K562 (cell line): ENCODE measurements around the gene TNRC6B. TPM values are rescaled to one million over a fixed set of nuclear protein-coding genes. Genes with fewer than 3 reads are reported as not detected.

Source experiments
- ATAC-seq: fragments of 200-7000 bp; cut with Tn5 transposase; 3 replicates; pipeline ENCODE4 v1.9.1; 2020; ENCODE audit warnings: moderate library complexity
- BruUV-seq: library from RNA; stranded (reverse); fragments of 400-500 nt; replicated peaks from 2 replicates; lab custom pipeline; 2021; lab: Mats Ljungman, UMichigan
- CTCF ChIA-PET: fragments of 300-600 bp; formaldehyde crosslinking; extraction: SDS; loops from one replicate; lab custom pipeline; 2021; ENCODE audit warnings: low intra/inter-chr PET ratio; lab: Yijun Ruan, JAX
- POLR2A ChIA-PET: fragments of 300-600, 350-650 bp; sonication (Branson Sonifier 250); formaldehyde crosslinking; extraction: SDS; loops from one replicate; lab custom pipeline; 2021; ENCODE audit warnings: antibody characterized with exemption, inconsistent platforms; lab: Yijun Ruan, JAX
- DNase-seq, 4 experiments: peaks; one replicate each; pipeline versions ENCODE4 v3.0.0 to v3.0.0-alpha.2; 2011 to 2018; ENCODE audit warnings: low spot score in 3 of 4, mixed read lengths in 3 of 4; ENCODE audit errors: extremely low read depth in 1 of 4
- FAIRE-seq: peaks from 2 replicates; lab custom pipeline; 2011; peaks lifted over from hg19 to GRCh38; lab: Jason Lieb, UNC
- H2AFZ ChIP-seq: 2 replicates; pipeline ENCODE4 v1.6.0; 2011; ENCODE audit warnings: low read depth, low read length, control low read depth, inconsistent platforms
- H3K27ac ChIP-seq: fragments of 200-600 bp; 3 replicates; pipeline ENCODE4 v1.8.0; 2011; ENCODE audit warnings: low read depth, mild to moderate bottlenecking, control low read depth, inconsistent platforms, low read length, moderate library complexity, mixed read lengths; ENCODE audit errors: extremely low read depth
- H3K27me3 ChIP-seq, 2 experiments: fragments of 300-600 bp in 1 of 2; 2 replicates in 1 of 2; 3 replicates in 1 of 2; pipeline versions ENCODE4 v1.6.0 to v1.8.0; 2011; ENCODE audit warnings: inconsistent platforms in 2 of 2, low read length in 2 of 2, mild to moderate bottlenecking in 1 of 2, mixed read lengths in 1 of 2, moderate library complexity in 1 of 2; ENCODE audit not compliant: control insufficient read depth in 2 of 2, insufficient read depth in 2 of 2
- H3K36me3 ChIP-seq: fragments of 300-600 bp; 3 replicates; pipeline ENCODE4 v1.8.0; 2011; ENCODE audit warnings: mild to moderate bottlenecking, low read length, inconsistent platforms; ENCODE audit not compliant: control insufficient read depth, insufficient read depth
- H3K4me1 ChIP-seq, 2 experiments: fragments of 200-600 bp in 1 of 2; replicated peaks in 1 of 2; 2 replicates in 1 of 2; 3 replicates in 1 of 2; pipeline versions ENCODE4 v1.5.1 to v1.8.0; 2011; ENCODE audit warnings: inconsistent platforms in 2 of 2, low read length in 2 of 2, mild to moderate bottlenecking in 1 of 2, mixed read lengths in 1 of 2, moderate library complexity in 1 of 2; ENCODE audit not compliant: control insufficient read depth in 2 of 2, insufficient read depth in 2 of 2
- H3K4me2 ChIP-seq: 2 replicates; pipeline ENCODE4 v1.6.1; 2011; ENCODE audit warnings: low read length, control low read depth, inconsistent platforms, mixed read lengths; ENCODE audit not compliant: insufficient read depth
- H3K4me3 ChIP-seq: fragments of 200-600 bp; sonication (generic), shearing (Covaris generic); 2 replicates; pipeline ENCODE4 v1.5.1; 2016; ENCODE audit warnings: control low read depth, inconsistent platforms
- H3K79me2 ChIP-seq: fragments of 200-600 bp; 3 replicates; pipeline ENCODE4 v1.8.0; 2011; ENCODE audit warnings: low read length, inconsistent platforms; ENCODE audit not compliant: control insufficient read depth, insufficient read depth
- H3K9ac ChIP-seq, 2 experiments: 2 replicates each; pipeline versions ENCODE4 v1.6.0 to v1.6.1; 2011; ENCODE audit warnings: low read depth in 2 of 2, low read length in 2 of 2, control low read depth in 1 of 2, inconsistent platforms in 1 of 2, mild to moderate bottlenecking in 1 of 2, mixed read lengths in 1 of 2; ENCODE audit not compliant: insufficient read depth in 1 of 2
- H3K9me1 ChIP-seq: one replicate; pipeline ENCODE4 v1.6.0; 2011; ENCODE audit warnings: inconsistent platforms, mild to moderate bottlenecking, low read length, moderate library complexity; ENCODE audit not compliant: control insufficient read depth, insufficient read depth
- H3K9me3 ChIP-seq: replicated peaks from 2 replicates; pipeline ENCODE4 v1.5.1; 2011; ENCODE audit warnings: low read depth, low read length, inconsistent platforms; ENCODE audit not compliant: control insufficient read depth, insufficient read depth
- H4K20me1 ChIP-seq: replicated peaks from 2 replicates; pipeline ENCODE4 v1.6.1; 2011; ENCODE audit warnings: low read length, inconsistent platforms, mixed read lengths; ENCODE audit not compliant: control insufficient read depth, insufficient read depth
- BRD9 ChIP-seq: fragments of 450-650 bp; IDR thresholded peaks from 2 replicates; pipeline ENCODE4 v1.6.1; 2018; ENCODE audit warnings: low read depth; ENCODE audit not compliant: partially characterized antibody
- CBX8 ChIP-seq: fragments of 200-600 bp; sonication (generic); IDR thresholded peaks from 2 replicates; pipeline ENCODE4 v1.6.1; 2012; ENCODE audit warnings: borderline replicate concordance, mixed run types, low read depth, mild to moderate bottlenecking, moderate library complexity, mixed read lengths, low read length, control low read depth, inconsistent platforms; ENCODE audit not compliant: poor library complexity, severe bottlenecking; ENCODE audit errors: extremely low read depth
- CEBPG ChIP-seq, 3 experiments: fragments of 200-800 bp in 1 of 3; sonication (Bioruptor generic) in 1 of 3; sonication (generic) in 1 of 3; formaldehyde crosslinking in 1 of 3; IDR thresholded peaks in 2 of 3; conservative IDR thresholded peaks in 1 of 3; 2 replicates each; pipeline versions ENCODE4 v1.6.1 to v1.8.0; 2016 to 2022; ENCODE audit warnings: missing compliant biosample characterization in 2 of 3, missing genetic modification characterization in 2 of 3, mild to moderate bottlenecking in 1 of 3, missing genetic modification reagents in 1 of 3
- EP300 ChIP-seq: IDR thresholded peaks from 2 replicates; pipeline ENCODE4 v1.6.1; 2012; ENCODE audit warnings: low read length, improper control_type of control experiment
- ETV1 ChIP-seq: fragments of 450-650 bp; conservative IDR thresholded peaks from 2 replicates; pipeline ENCODE4 v1.6.1; 2016; ENCODE audit warnings: missing genetic modification characterization, control low read depth, low read depth, missing compliant biosample characterization
- ILK ChIP-seq: fragments of 450-650 bp; IDR thresholded peaks from 2 replicates; pipeline ENCODE4 v1.6.1; 2016; ENCODE audit warnings: missing genetic modification characterization, low read depth, mild to moderate bottlenecking, missing compliant biosample characterization, moderate library complexity, borderline replicate concordance
- MTA3 ChIP-seq: fragments of 450-650 bp; formaldehyde crosslinking; IDR thresholded peaks from 2 replicates; pipeline ENCODE4 v1.6.1; 2017; ENCODE audit warnings: mild to moderate bottlenecking, borderline replicate concordance
- NFIX ChIP-seq: fragments of 250-450 bp; sonication (Bioruptor Pico); IDR thresholded peaks from 2 replicates; pipeline ENCODE4 v1.4.0; 2020; ENCODE audit warnings: low read depth, mild to moderate bottlenecking, moderate library complexity
- POLR2AphosphoS2 ChIP-seq: IDR thresholded peaks from 2 replicates; pipeline ENCODE4 v1.6.1; 2012; ENCODE audit warnings: low read length, improper control_type of control experiment
- POLR2B ChIP-seq: fragments of 450-650 bp; IDR thresholded peaks from 2 replicates; pipeline ENCODE4 v1.6.1; 2018; ENCODE audit warnings: low read depth; ENCODE audit not compliant: partially characterized antibody
- PRPF4 ChIP-seq: fragments of 200-400 bp; formaldehyde crosslinking; IDR thresholded peaks from one replicate; pipeline ENCODE4 v1.6.1; 2017; ENCODE audit warnings: low read length, low read depth, mild to moderate bottlenecking; ENCODE audit not compliant: insufficient read depth, poor library complexity, severe bottlenecking
- RBM17 ChIP-seq: fragments of 200-400 bp; formaldehyde crosslinking; IDR thresholded peaks from 2 replicates; pipeline ENCODE4 v1.6.1; 2017; ENCODE audit warnings: low read depth, mild to moderate bottlenecking, low read length, borderline replicate concordance
- RUNX1 ChIP-seq: sonication (generic); IDR thresholded peaks from 2 replicates; pipeline ENCODE4 v1.6.1; 2016; ENCODE audit warnings: antibody characterized with exemption, low read depth
- ZNF175 ChIP-seq: fragments of 200-800 bp; sonication (Bioruptor generic); IDR thresholded peaks from 2 replicates; pipeline ENCODE4 v1.6.1; 2016; ENCODE audit warnings: low read depth, mild to moderate bottlenecking, missing genetic modification characterization, missing compliant biosample characterization
- ZNF23 ChIP-seq: fragments of 250-450 bp; sonication (Bioruptor Pico); IDR thresholded peaks from 2 replicates; pipeline ENCODE4 v1.4.0; 2020; ENCODE audit warnings: mild to moderate bottlenecking
- ZNF780A ChIP-seq: fragments of 250-450 bp; sonication (Bioruptor Pico); IDR thresholded peaks from 2 replicates; pipeline ENCODE4 v1.5.0; 2021; ENCODE audit warnings: mild to moderate bottlenecking
- WGBS: fragments of 100-300 bp; shearing (Covaris generic); methylation state at CpG from one replicate; pipeline ENCODE4 v1.1.6; 2016; ENCODE audit warnings: low coverage, mixed read lengths; ENCODE audit not compliant: insufficient coverage; ENCODE audit errors: missing lambda C conversion rate; 5-methylcytosine and 5-hydroxymethylcytosine counted together
- in situ Hi-C: fragments of 300-500 bp; cut with MboI; formaldehyde crosslinking; loops from 4 replicates; pipeline ENCODE4 v1.15.0; 2018; ENCODE audit warnings: inconsistent platforms, mixed read lengths
- intact Hi-C: fragments of 100-400 bp; cut with micrococcal nuclease; formaldehyde crosslinking; loops from 2 replicates; pipeline ENCODE4 v1.14.2; 2022
- polyA plus RNA-seq, 8 experiments: library from polyadenylated mRNA; depleted of rRNA in 4 of 8; stranded (reverse) in 5 of 8; unstranded in 3 of 8; fragments of >200 nt; fragmentation: Nextera tagmentation in 2 of 8; fragmentation: Illumina TruSeq in 1 of 8; extraction: Ambion mirVana in 2 of 8; extraction: Trizol in 1 of 8; gene quantifications; 2 replicates each; pipeline versions ENCODE4 v1.2.1 to v1.2.3, GENCODE V29; 2011 to 2014; ENCODE audit warnings: inconsistent platforms in 1 of 8, missing spikeins in 1 of 8
- total RNA-seq, 7 experiments: library from RNA; depleted of rRNA in 6 of 7; stranded (reverse); fragments of >200 nt in 6 of 7; fragmentation: Illumina TruSeq in 2 of 7; extraction: Trizol in 2 of 7; gene quantifications; 2 replicates each; pipeline versions ENCODE4 v1.2.1 to v1.2.3, GENCODE V29; 2011 to 2021; ENCODE audit warnings: low replicate concordance in 1 of 7
- TF ChIP-seq, protein P1 (sequence below): IDR thresholded peaks from 2 replicates; pipeline ENCODE4 v1.6.1; 2014; ENCODE audit warnings: antibody characterized with exemption
- TF ChIP-seq, protein P2 (sequence below): fragments of 450-650 bp; IDR thresholded peaks from 2 replicates; pipeline ENCODE4 v1.6.1; 2016; ENCODE audit warnings: missing biosample characterization, missing genetic modification characterization
- TF ChIP-seq, protein P3 (sequence below): fragments of 250-450 bp; sonication (Bioruptor Pico); IDR thresholded peaks from 2 replicates; pipeline ENCODE4 v1.5.0; 2020; ENCODE audit warnings: mild to moderate bottlenecking, borderline replicate concordance

Gene TNRC6B
- total and polyA plus RNA-seq, 9 of the 15 experiments (the other 6 are each of a cell fraction or from before 2014, with no cell fraction given) = 0.96 to 18.8 (median 10.8) TPM

DNA sequence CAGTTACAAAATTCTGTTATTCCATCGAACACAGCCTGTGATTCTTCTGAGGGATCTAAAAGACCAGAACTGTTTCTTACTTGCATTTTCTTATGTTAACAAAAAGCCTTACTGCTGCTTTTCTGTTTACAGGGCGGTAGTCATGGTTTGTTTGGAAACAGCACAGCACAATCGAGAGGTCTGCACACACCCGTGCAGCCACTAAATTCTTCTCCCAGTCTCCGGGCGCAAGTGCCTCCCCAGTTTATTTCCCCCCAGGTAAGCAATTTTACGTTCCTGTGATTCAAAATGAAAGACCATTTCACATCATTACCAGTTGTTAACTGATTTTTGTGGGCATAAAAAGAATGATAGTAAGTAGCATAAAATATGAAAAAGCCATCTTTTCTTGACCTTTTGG is 107.8 kb downstream of the TNRC6B start:
- ChIA-PET POLR2A (no interaction called here), CTCF (no interaction called here)
- no peaks in the 10 kb centered on the region for H3K9me3 ChIP-seq
- no peak overlapping the region for H3K4me3 ChIP-seq
- no peak overlapping the region for H2AFZ ChIP-seq
- in situ Hi-C loops (no loop called here), intact Hi-C loops (no loop called here)
- no peak overlapping the region for H3K27ac ChIP-seq
- no peak overlapping the region for H3K4me2 ChIP-seq
- no peak overlapping the region for H3K9ac ChIP-seq
- no peaks in the 10 kb centered on the region for H4K20me1 ChIP-seq
- ATAC-seq (no peak), FAIRE-seq (no peak), DNase-seq (no peak)
- 90% methylated on average over 7 of the region's 7 CpGs for WGBS
- no peaks in the 10 kb centered on the region for H3K9me1 ChIP-seq
- H3K27me3 ChIP-seq = no peaks in the 10 kb centered on the region
- no peaks in the 10 kb centered on the region for H3K79me2 ChIP-seq
- TF ChIP-seq CEBPG (CRISPR knock-in tag; IDR thresholded peaks at IDR 0.05) (no peak), CEBPG (tag; conservative IDR thresholded peaks at IDR 0.05 in 1 of 2, IDR thresholded peaks at IDR 0.05 in 1 of 2) (no peak), PRPF4 (no peak), ETV1 (tag) (no peak), ILK (tag) (no peak), RUNX1 (no peak), POLR2B (no peak), BRD9 (no peak), ZNF23 (no peak), EP300 (no peak), RBM17 (no peak), MTA3 (no peak), NFIX (CRISPR knock-in tag) (no peak), POLR2AphosphoS2 (no peak), CBX8 (no peak), ZNF175 (CRISPR knock-in tag) (no peak), ZNF780A (CRISPR knock-in tag) (no peak)
- TF ChIP-seq, protein P1, sequence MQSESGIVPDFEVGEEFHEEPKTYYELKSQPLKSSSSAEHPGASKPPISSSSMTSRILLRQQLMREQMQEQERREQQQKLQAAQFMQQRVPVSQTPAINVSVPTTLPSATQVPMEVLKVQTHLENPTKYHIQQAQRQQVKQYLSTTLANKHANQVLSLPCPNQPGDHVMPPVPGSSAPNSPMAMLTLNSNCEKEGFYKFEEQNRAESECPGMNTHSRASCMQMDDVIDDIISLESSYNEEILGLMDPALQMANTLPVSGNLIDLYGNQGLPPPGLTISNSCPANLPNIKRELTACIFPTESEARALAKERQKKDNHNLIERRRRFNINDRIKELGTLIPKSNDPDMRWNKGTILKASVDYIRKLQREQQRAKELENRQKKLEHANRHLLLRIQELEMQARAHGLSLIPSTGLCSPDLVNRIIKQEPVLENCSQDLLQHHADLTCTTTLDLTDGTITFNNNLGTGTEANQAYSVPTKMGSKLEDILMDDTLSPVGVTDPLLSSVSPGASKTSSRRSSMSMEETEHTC = no peak
- TF ChIP-seq, protein P2, sequence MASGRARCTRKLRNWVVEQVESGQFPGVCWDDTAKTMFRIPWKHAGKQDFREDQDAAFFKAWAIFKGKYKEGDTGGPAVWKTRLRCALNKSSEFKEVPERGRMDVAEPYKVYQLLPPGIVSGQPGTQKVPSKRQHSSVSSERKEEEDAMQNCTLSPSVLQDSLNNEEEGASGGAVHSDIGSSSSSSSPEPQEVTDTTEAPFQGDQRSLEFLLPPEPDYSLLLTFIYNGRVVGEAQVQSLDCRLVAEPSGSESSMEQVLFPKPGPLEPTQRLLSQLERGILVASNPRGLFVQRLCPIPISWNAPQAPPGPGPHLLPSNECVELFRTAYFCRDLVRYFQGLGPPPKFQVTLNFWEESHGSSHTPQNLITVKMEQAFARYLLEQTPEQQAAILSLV (tag) = no peak
- TF ChIP-seq, protein P3, sequence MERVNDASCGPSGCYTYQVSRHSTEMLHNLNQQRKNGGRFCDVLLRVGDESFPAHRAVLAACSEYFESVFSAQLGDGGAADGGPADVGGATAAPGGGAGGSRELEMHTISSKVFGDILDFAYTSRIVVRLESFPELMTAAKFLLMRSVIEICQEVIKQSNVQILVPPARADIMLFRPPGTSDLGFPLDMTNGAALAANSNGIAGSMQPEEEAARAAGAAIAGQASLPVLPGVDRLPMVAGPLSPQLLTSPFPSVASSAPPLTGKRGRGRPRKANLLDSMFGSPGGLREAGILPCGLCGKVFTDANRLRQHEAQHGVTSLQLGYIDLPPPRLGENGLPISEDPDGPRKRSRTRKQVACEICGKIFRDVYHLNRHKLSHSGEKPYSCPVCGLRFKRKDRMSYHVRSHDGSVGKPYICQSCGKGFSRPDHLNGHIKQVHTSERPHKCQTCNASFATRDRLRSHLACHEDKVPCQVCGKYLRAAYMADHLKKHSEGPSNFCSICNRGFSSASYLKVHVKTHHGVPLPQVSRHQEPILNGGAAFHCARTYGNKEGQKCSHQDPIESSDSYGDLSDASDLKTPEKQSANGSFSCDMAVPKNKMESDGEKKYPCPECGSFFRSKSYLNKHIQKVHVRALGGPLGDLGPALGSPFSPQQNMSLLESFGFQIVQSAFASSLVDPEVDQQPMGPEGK (CRISPR knock-in tag) = no peak
- peaks cover 62% of the 10 kb centered on the region for H3K36me3 ChIP-seq
- no TSS peak for BruUV-seq
- no peaks in the 10 kb centered on the region; a peak in 1 of 5 replicates for H3K4me1 ChIP-seq
